Muscle of arm (tissue), 12 donors: ENCODE results near the gene PSORS1C2. TPM values are rescaled to one million over a fixed set of nuclear protein-coding genes. Genes with fewer than 3 reads are reported as not detected.

Experiments
- polyA plus RNA-seq, 12 donors: library from polyadenylated mRNA; unstranded; fragments of 120-200 nt; gene quantifications; one replicate each; pipeline ENCODE4 v1.2.1, GENCODE V29; 2013; ENCODE audit not compliant: insufficient read length in 12 of 12

The PSORS1C2 gene
- polyA plus RNA-seq, 12 donors, result 0.16 to 0.85 (median 0.19) TPM; not detected in 7

Other genes starting within 250 kb of the PSORS1C2 start
- 10 to 100 TPM in 11 of 12 donors, not detected in 1; 18.0 to 33.4 (median 24.4) TPM for gene GTF2H4, start 230.9 kb downstream of the PSORS1C2 start, polyA plus RNA-seq
- gene VARS2, start 224.8 kb downstream of the PSORS1C2 start, polyA plus RNA-seq, result 10 to 100 TPM in 11 of 12 donors, not detected in 1; 18.7 to 36.7 (median 25.7) TPM
- gene SFTA2, start 206.9 kb downstream of the PSORS1C2 start, polyA plus RNA-seq, result 1 to 10 TPM in 1 of 12 donors, under 1 TPM in 2, not detected in 9; 0.57 to 1.7 (median 0.90) TPM
- gene MUCL3, start 198.1 kb downstream of the PSORS1C2 start, polyA plus RNA-seq, result under 1 TPM in 2 of 12 donors, not detected in 10; 0.04 to 0.06 TPM
- gene MUC21, start 155.3 kb downstream of the PSORS1C2 start, polyA plus RNA-seq, result not detected
- gene MUC22, start 128.6 kb downstream of the PSORS1C2 start, polyA plus RNA-seq, result 1 to 10 TPM in 3 of 12 donors, under 1 TPM in 1, not detected in 8; 0.14 to 4.3 (median 1.8) TPM
- not detected for gene C6orf15, start 26.5 kb downstream of the PSORS1C2 start, polyA plus RNA-seq
- 1 to 10 TPM in 2 of 12 donors, under 1 TPM in 8, not detected in 2; 0.41 to 1.3 (median 0.67) TPM for gene PSORS1C1, start 24.3 kb downstream of the PSORS1C2 start, polyA plus RNA-seq
- under 1 TPM in 2 of 12 donors, not detected in 10; 0.09 to 0.10 TPM for gene CDSN, start 18.6 kb downstream of the PSORS1C2 start, polyA plus RNA-seq
- gene CCHCR1, start 18.7 kb upstream of the PSORS1C2 start, polyA plus RNA-seq, result 10 to 100 TPM in 10 of 12 donors, 1 to 10 TPM in 1, not detected in 1; 9.5 to 25.3 (median 12.6) TPM
- gene TCF19, start 19.5 kb upstream of the PSORS1C2 start, polyA plus RNA-seq, result 10 to 100 TPM in 8 of 12 donors, 1 to 10 TPM in 3, not detected in 1; 8.7 to 16.3 (median 11.0) TPM
- 1 to 10 TPM in 1 of 12 donors, under 1 TPM in 9, not detected in 2; 0.30 to 1.3 (median 0.62) TPM for gene POU5F1, start 31.6 kb upstream of the PSORS1C2 start, polyA plus RNA-seq
- 10 to 100 TPM in 11 of 12 donors, not detected in 1; 39.8 to 99.1 (median 48.0) TPM for gene HLA-C, start 133.0 kb upstream of the PSORS1C2 start, polyA plus RNA-seq
- gene HLA-B, start 218.1 kb upstream of the PSORS1C2 start, polyA plus RNA-seq, result 100 to 1,000 TPM in 11 of 12 donors, not detected in 1; 106 to 262 (median 145) TPM